Astrocyte of the cerebellum (primary cell): ENCODE measurements around the gene UBQLN4.

Experiments used
- DNase-seq: peaks from one replicate; pipeline ENCODE4 v3.0.0-alpha.2; 2011; ENCODE audit warnings: low read depth
- H3K4me3 ChIP-seq: 2 replicates; pipeline ENCODE4 v1.5.1; 2011; ENCODE audit warnings: mild to moderate bottlenecking, low read depth, low read length, moderate library complexity
- in situ Hi-C: cut with HindIII; loops from 2 replicates; pipeline ENCODE4 v1.10.0; 2017; ENCODE audit warnings: low sequenced_read_pairs
- TF ChIP-seq, protein P1 (sequence below): IDR thresholded peaks from 2 replicates; pipeline ENCODE4 v1.5.1; 2012; ENCODE audit warnings: low read length, low read depth, moderate library complexity, mild to moderate bottlenecking; ENCODE audit errors: missing control alignments

The UBQLN4 gene

DNA sequence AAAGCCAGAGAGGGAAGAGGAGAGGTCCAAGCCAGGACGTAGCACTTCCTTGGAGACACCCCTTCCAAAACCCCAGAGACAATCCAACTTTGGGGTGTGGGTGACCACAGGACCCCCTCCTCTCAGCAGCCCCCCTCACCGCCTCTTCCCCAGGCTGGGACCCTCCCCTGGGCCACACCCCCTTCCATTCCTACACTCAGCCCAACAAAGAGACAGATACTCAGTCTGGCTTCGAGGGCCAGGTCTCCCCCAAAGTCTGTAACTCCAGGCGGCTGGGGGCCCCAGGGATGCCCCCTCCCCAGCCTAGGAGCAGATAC lies 27.2 kb upstream of the UBQLN4 start:
- in situ Hi-C loops: no loop called here
- H3K4me3 ChIP-seq: peak overlapping the region; percentile 64
- TF ChIP-seq, protein P1, sequence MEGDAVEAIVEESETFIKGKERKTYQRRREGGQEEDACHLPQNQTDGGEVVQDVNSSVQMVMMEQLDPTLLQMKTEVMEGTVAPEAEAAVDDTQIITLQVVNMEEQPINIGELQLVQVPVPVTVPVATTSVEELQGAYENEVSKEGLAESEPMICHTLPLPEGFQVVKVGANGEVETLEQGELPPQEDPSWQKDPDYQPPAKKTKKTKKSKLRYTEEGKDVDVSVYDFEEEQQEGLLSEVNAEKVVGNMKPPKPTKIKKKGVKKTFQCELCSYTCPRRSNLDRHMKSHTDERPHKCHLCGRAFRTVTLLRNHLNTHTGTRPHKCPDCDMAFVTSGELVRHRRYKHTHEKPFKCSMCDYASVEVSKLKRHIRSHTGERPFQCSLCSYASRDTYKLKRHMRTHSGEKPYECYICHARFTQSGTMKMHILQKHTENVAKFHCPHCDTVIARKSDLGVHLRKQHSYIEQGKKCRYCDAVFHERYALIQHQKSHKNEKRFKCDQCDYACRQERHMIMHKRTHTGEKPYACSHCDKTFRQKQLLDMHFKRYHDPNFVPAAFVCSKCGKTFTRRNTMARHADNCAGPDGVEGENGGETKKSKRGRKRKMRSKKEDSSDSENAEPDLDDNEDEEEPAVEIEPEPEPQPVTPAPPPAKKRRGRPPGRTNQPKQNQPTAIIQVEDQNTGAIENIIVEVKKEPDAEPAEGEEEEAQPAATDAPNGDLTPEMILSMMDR: no peak
- no peak for DNase-seq

DNA sequence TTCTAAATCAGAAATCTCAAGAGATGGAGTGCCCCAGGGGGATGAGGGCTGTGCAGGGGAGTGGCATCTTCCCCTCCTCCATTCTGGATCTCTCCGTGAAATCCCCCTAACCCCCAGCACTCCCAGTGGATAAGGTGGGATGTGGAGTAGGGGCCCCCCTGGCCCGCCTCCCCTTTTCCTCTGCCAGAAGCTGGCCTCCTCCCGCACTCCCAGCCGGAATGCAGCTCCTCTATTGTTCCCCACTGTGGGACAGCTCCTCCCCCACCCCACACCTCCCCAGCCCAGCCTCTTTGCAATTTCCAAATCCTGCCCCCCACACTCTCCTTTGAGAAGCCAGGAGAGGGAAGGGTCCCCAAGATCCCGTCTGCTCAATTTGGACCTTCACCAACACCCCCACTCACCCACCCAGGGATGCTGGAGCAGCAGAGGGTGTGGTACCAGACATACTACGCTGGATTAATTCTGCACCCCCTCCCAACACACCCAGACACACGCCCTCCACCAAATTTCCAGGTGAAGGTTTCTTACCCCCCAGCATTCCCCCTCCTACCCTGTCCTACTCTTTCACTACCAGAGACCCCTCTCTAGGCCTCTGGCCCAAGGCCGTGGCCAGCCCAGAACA lies 26.8 kb upstream of the UBQLN4 start:
- in situ Hi-C loops: no loop called here
- no peak for DNase-seq
- peak overlapping the region; percentile 64 for H3K4me3 ChIP-seq
- TF ChIP-seq, protein P1: no peak

DNA sequence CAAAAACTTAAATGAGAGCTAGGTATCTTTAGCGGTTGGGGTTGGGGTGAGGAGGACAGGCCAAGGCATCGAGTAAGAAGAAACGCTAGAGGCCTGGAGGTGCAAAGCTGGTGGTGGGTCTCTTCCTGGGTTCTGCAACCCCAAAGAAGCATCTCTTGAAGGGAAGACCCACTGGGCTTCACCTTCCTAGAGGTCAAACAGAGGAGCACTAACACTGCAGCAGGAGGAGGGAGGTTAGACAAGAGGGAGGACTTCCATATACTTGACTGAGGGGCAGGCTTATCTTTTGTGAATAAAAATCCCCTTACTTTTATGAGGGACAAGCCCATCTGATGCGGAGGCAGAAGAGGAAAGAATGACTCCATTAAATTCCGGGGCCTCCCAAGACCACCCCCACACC lies 26.2 kb upstream of the UBQLN4 start:
- TF ChIP-seq, protein P1: no peak
- peak overlapping the region; percentile 64 for H3K4me3 ChIP-seq
- DNase-seq: no peak
- in situ Hi-C loops: no loop called here

DNA sequence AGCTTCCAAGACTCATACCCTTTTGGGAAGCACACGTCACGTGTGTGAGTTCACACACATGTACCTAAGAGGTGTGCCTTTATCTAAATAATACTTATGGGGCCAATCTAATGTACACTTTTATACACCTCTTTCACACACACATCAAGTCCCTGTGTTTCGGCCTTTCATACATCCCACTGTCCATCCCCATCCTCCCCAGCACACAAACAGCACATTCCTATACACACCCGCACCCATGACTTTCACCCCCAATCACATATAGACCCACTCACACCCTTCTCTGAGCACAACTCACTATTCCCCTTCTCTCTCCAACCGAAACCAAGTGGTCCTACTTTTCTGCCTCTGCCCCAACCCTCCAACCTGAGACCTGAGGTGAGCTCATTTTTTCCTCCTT lies 25.1 kb upstream of the UBQLN4 start:
- in situ Hi-C loops: no loop called here
- DNase-seq: no peak
- peak overlapping the region; percentile 18 for H3K4me3 ChIP-seq
- TF ChIP-seq, protein P1: no peak

DNA sequence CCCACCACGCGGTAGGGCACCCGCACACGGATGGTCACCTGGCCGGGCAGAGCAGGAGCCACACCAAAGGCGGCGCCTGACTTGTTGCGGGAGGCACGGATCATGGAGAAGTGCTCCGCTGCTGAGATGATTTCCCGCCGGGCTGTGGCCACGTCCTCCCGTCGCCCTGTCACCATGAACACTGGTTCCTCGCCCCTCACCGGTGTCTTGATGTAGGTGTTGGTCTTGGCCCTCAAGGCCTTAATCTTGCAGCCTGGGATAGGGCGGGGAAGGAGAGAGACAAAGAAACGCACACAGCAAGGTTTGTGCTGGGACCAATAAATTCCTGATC lies 23.8 kb upstream of the UBQLN4 start:
- no peak overlapping the region for H3K4me3 ChIP-seq
- in situ Hi-C loops: no loop called here
- no peak for DNase-seq
- TF ChIP-seq, protein P1: no peak

DNA sequence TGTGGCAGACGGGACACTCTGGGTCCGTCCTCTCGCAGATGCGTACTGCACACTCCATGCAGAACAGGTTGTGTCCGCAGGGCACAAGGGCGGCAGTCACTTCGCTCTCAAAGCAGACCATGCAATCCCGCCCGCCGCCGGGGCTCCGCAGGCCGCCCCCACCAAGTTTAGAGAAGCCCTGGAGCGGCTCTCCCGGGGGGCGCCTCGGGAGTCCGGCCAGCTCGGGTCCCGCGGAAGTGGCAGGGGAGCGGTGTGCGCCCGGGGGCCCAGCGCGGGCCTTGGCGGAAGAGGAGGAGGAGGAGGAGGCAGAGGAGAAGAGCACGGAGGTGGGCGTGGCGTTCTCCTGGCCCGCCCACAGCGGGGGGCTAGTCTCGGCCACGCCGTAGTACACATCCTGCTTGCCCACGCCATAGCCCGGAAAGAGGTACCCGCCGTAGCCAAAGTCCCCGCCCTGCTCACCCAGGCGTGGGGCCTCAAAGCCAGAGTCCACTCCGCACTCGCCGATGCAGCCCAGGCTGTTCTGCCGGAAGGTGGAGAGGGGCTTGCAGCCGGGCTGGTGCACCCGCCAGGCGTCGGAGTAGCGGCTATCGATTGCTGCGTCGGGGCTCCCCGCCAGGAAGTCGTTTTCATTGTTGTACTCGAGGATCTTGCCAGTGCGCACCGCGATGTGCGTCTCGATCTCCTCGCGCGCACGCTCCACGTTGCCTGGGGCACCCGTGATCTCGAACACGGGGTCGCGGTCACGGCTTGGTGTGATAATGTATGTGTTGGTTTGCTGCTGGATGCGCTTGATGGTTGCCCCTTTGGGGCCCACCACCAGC lies 23.2 kb upstream of the UBQLN4 start:
- DNase-seq: no peak

More for the DNA sequence above, 23.2 kb upstream of the UBQLN4 start:
- in situ Hi-C loops: no loop called here
- TF ChIP-seq, protein P1: no peak
- no peak overlapping the region for H3K4me3 ChIP-seq
